ENCODE measurements around the gene RNF26.
A peak's percentile ranks its signal among the peaks of the same experiment; 100 is the strongest.
"Not testable (repeated sequence)": the region's sequence is repeated elsewhere in the genome, so short reads cannot be mapped to it uniquely, and the experiment has no call there.

Gene RNF26

DNA sequence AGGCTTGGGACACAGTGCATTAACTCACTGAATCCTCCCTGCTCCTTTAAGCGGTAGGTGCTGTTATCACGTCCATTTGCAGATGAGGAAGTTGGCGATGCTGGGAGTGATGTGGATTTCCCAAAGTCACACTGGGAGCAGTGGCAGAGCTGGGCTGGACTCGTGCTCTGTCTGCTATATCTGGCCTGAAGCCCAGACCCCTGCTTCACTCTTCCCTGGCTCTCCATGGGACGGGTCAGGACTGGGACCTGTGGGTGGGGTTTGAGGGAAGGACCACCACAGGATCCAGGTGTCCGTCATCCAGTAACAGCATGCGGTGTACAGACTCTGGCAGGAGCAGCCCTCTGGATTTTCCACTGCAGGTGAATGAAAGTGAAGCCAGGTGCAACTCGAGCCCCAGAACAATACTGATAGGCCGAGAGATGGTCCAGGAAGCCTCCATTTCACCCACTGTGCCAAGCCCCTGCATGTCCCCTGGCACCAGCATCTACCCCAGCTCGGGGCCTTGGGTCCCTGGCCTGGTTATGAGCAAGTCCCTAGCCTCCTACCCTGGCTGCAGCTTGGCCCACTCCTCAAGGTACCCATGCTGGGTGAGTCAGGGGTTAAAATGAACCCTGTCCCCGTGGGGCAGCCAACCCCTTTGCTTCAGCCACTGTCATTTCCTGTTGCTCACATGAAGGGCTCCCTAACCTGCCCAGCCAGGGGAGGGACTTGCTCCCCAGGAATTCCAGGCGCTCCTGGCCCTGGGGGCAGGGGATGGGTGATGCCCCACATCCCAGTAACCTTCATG lies 43.0 kb downstream of the RNF26 start:
- H3K4me3 Mint-ChIP-seq = no peak overlapping the region
- ATAC-seq = no peak
- DNase-seq = no peak
- no peaks in the 10 kb centered on the region for H3K9me3 Mint-ChIP-seq
- H3K4me1 Mint-ChIP-seq = peaks cover 27% of the 10 kb centered on the region
- peaks cover 4% of the 10 kb centered on the region for H3K27me3 Mint-ChIP-seq
- peak overlapping the region in 1 of 2 donors; percentile 92 for H3K27ac Mint-ChIP-seq

DNA sequence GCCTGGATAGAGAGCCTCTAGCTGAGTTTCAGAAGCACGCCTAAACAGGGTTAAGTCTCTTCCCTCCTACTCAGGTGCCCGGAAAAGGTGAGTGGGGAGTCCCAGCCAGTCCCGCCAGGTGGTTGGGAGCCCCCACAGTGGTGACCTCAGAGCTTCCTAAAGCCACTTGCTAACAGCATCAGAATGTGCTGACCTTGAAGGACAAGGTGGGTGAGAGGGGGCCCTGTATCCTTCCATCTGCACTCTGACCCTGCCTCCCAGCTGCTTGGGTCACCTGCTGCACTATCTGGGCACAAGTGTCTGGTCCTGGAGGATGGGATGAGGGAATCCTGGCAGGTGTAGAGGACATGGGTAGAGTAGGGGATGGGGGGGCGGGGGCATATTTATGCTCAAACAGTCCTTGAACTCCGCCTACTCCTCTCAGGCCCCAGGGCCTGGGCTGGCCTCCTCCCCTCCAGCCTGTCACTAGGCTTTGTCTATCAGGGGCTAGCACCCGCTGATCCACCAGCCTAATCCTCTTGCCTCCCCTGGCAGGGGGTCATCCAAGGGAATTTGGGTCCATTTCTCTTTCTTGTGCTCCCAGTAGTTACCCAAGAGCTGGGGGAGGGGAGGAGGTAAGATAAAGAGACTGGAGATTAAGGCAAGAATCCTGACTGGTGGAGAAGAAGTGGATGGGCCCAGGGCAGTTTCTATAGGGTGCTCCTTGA lies 43.8 kb downstream of the RNF26 start:
- Mint-ChIP-seq H3K27ac (peak overlapping the region in 1 of 2 donors; percentile 92), H3K4me3 (no peak overlapping the region), H3K27me3 (no peaks in the 10 kb centered on the region), H3K9me3 (no peaks in the 10 kb centered on the region), H3K4me1 (peaks cover 26% of the 10 kb centered on the region)
- DNase-seq (no peak), ATAC-seq (no peak)

DNA sequence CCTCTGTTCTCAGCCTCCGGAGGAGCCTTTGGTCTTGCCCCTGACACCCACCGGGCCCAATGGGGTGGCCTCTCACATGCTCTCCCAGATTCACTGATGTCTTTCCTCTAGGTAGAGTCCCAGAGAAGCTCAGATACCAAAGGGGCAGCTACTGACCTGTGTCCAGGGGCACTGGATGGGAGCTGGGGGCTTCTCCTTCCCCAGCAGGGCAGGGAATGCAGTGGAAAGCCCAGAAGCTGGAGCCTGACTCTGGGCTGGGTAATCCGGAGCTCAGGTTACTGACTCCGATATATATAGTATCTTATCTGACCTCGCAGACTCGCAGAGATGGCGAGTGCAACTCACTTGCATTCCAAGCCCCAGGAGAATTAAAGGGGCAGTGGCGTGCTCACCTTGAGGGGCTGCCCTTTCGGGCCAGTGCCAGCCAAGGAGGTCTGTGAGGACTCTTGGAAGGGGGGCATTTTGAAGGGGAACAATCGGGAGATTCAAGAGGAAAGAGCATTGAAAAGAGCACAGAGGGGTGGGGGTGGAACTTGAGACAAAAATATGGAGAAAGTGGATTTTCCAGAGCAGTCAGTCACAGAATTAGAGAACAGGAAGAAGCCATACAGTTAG lies 44.6 kb downstream of the RNF26 start:
- no peak for ATAC-seq
- Mint-ChIP-seq H3K4me1 (peaks cover 17% of the 10 kb centered on the region), H3K27me3 (no peaks in the 10 kb centered on the region), H3K27ac (no peak overlapping the region), H3K4me3 (no peak overlapping the region), H3K9me3 (no peaks in the 10 kb centered on the region)
- DNase-seq = no peak

DNA sequence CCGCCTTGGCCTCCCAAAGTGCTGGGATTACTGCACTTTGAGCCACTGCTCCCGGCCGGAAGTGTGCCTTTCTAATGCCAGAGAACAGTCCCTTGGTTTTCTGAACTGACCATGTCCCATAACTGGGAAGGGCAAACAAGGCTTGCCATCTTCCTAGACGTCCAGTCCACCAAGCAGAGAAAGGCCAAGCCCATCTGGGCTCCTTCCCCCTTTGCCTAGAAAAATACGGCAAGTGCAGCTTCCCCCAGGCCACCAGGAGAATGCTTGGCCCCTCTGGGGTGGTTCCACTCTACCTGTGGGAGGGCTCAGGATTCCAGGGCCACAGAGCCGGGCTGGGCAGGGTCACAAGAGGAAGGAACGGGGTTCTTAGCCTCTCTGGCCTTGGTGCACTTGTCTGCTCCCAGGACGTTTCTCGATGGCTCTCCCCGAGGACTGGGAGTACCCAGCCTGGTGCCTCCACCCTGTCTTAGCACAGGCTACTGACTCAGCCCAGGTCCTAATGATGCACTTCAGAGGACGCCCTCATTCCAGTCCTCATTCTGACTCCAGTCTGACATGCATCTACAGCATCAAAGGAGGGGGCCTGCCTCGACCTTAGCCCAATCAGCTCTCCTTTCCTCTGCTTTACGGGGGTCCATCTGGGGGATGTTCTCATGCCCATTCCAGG lies 46.0 kb downstream of the RNF26 start:
- DNase-seq (no peak), ATAC-seq (no peak)
- Mint-ChIP-seq H3K27me3 (no peaks in the 10 kb centered on the region), H3K4me1 (peaks cover 14% of the 10 kb centered on the region), H3K27ac (no peak overlapping the region), H3K9me3 (no peaks in the 10 kb centered on the region), H3K4me3 (no peak overlapping the region)

DNA sequence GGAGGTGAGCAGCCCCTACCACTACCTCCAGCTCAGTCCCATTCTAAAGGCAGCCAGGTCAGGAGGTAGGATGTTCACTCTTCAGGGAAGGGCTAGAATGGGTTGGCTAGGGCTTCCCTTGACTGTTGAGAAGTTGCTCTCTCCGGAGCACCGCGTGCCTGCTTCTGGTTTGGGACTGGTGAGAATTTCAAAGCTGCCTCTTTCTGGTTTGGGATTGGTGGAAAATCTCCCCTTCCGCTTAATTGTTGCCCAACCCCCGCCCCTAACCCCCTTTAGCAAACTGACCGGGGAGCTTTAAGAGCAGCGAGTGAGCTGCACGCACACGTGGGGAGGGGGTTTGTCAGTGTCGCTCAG lies 46.5 kb downstream of the RNF26 start:
- no peak for DNase-seq
- H3K4me3 Mint-ChIP-seq = no peak overlapping the region
- H3K9me3 Mint-ChIP-seq = no peaks in the 10 kb centered on the region
- peaks cover 14% of the 10 kb centered on the region for H3K4me1 Mint-ChIP-seq
- H3K27me3 Mint-ChIP-seq = no peaks in the 10 kb centered on the region
- no peak overlapping the region for H3K27ac Mint-ChIP-seq
- ATAC-seq = no peak

DNA sequence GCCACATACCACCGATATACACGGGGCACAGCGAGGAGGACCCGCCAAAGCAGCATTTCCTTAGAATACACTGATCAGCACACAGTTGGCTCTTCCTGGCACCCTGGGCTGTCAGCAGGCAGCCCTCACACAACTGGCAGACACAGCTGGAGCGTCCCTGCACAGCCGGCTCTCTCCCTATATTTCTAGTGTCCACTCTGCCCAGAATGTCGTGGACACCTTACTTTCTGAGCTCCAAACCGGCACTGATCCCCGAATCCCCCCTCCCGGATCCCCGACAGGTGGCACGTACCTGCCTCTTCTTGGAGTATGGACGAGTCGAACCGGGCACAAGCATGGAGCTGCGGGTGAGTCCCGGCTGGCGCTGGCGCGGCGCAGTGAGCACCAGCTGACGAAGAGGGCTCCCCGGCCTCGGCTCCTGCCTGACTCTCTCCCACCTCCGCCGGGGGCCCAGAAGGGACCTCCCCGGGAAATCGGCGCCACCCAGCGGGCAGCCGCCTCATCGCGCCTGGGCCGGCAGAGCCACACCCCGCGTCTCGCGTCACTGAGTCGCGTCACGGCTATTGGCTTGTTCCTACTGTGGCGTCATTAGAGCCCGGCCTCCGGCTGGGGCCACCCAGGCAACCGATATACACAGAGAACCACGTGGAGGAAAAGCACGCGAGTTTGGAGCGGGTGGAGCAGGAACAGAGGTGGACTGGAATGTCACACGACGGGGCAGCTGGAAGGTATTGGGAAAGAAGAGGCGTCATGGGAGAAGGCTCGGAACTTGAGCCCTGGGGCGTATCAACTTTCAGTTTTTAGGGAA lies 47.1 kb downstream of the RNF26 start, which contains the start of gene USP2:
TSS of gene USP2 (minus strand) at position 510 of the 808 bp plus-strand sequence. CDS start 8,210 bp downstream, outside the sequence.
- peak within 1 kb of the TSS; percentile 48 to 60 for H3K27ac Mint-ChIP-seq
- peaks cover 14% of the 10 kb centered on the region for H3K4me1 Mint-ChIP-seq
- peak; percentile 99 for ATAC-seq

DNA sequence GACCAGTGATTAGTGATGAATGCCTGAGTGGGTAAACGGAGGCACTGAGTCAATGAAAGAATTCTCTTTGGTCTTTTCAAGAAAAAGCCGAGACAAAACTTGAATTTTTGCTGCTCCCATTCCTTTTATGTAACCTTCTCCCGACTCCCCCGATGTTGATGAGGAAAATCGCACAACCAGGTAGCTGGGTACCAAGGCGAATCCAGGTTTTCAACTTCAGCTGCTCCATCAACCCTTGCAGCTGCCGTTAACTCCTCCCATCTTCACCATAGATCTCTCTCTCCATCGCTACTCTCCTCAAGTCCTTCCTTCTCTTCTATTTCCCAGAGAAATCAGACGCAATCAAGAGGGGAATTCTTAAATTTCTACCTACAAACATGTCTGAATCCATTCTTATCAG lies 47.8 kb downstream of the RNF26 start:
- H3K4me1 Mint-ChIP-seq = peaks cover 14% of the 10 kb centered on the region
- no peak for ATAC-seq

More for the DNA sequence above, 47.1 kb downstream of the RNF26 start, which contains the start of gene USP2:
- no peaks in the 10 kb centered on the region for H3K27me3 Mint-ChIP-seq
- no peaks in the 10 kb centered on the region for H3K9me3 Mint-ChIP-seq
- no peak within 1 kb of the TSS for H3K4me3 Mint-ChIP-seq
- DNase-seq = peak; percentile 96 to 98

DNA sequence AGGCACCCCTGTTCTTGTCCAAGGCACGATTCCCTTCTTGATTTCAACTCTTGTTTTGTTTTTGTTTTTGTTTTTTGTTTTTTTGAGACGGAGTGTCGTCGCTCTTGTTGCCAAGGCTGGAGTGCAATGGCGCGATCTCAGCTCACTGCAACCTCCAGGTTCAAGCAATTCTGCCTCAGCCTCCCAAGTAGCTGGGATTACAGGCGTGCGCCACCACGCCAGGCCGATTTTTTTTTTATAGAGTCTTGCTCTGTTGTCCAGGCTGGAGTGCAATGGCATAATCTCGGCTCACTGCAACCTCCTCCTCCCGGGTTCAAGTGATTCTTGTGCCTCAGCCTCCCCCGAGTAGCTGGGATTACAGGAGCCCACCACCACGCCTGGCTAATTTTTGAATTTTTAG lies 48.2 kb downstream of the RNF26 start:
- H3K4me1 Mint-ChIP-seq = peaks cover 10% of the 10 kb centered on the region

More for the DNA sequence above, 47.8 kb downstream of the RNF26 start:
- H3K27ac Mint-ChIP-seq = no peak overlapping the region
- no peaks in the 10 kb centered on the region for H3K9me3 Mint-ChIP-seq
- H3K4me3 Mint-ChIP-seq = no peak overlapping the region
- DNase-seq = no peak
- no peaks in the 10 kb centered on the region for H3K27me3 Mint-ChIP-seq

DNA sequence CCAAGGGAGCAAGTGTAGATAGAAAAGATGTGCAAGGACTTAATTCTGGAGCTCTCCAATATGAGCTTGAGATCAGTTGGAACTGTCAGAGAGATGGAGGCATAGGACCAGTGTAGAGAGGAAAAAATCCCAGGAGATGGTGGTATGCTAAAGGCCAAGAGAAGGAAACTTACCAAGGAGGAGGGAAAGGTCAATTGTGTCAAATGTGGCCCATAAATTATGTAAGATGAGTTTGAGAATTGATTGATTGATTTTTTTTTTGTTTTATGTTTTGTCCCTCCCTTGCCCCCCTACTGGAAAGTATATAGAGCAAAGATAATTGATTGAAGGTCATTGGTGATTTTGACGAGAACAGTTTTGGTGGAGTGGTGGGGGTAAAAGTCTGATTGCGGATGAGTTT lies 50.0 kb downstream of the RNF26 start:
- H3K27me3 Mint-ChIP-seq = no peaks in the 10 kb centered on the region
- DNase-seq (no peak), ATAC-seq (no peak)
- no peak overlapping the region for H3K27ac Mint-ChIP-seq
- H3K4me1 Mint-ChIP-seq = no peaks in the 10 kb centered on the region
- no peaks in the 10 kb centered on the region for H3K9me3 Mint-ChIP-seq
- H3K4me3 Mint-ChIP-seq = no peak overlapping the region

More for the DNA sequence above, 48.2 kb downstream of the RNF26 start:
- not testable (repeated sequence) for H3K27me3 Mint-ChIP-seq, ATAC-seq, H3K27ac Mint-ChIP-seq, H3K4me3 Mint-ChIP-seq, DNase-seq, H3K9me3 Mint-ChIP-seq

All from stimulated activated naive CD8-positive, alpha-beta T cell treated with anti-CD3 and anti-CD28 coated beads, Interleukin-15, amount 100 ng/mL, for 72 hours (primary cell).